ENCODE data around the gene ARHGAP31. TPM values are rescaled to one million over a fixed set of nuclear protein-coding genes. Genes with fewer than 3 reads are reported as not detected.
"Not testable (repeated sequence)": the region's sequence is repeated elsewhere in the genome, so short reads cannot be mapped to it uniquely, and the experiment has no call there.

ARHGAP31 gene
- total RNA-seq, 1 donor from 2014 or later = 114 TPM

- TF ChIP-seq, protein P1, sequence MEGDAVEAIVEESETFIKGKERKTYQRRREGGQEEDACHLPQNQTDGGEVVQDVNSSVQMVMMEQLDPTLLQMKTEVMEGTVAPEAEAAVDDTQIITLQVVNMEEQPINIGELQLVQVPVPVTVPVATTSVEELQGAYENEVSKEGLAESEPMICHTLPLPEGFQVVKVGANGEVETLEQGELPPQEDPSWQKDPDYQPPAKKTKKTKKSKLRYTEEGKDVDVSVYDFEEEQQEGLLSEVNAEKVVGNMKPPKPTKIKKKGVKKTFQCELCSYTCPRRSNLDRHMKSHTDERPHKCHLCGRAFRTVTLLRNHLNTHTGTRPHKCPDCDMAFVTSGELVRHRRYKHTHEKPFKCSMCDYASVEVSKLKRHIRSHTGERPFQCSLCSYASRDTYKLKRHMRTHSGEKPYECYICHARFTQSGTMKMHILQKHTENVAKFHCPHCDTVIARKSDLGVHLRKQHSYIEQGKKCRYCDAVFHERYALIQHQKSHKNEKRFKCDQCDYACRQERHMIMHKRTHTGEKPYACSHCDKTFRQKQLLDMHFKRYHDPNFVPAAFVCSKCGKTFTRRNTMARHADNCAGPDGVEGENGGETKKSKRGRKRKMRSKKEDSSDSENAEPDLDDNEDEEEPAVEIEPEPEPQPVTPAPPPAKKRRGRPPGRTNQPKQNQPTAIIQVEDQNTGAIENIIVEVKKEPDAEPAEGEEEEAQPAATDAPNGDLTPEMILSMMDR (IDR thresholded peaks at IDR 0.05; ENCODE audit: unreplicated experiment) = no peak
- H3K4me1 Mint-ChIP-seq (ENCODE audit: unreplicated experiment) = peaks cover 5% of the 10 kb centered on the region
- H3K4me3 Mint-ChIP-seq (ENCODE audit: unreplicated experiment) = no peak overlapping the region
- H3K27me3 Mint-ChIP-seq (ENCODE audit: unreplicated experiment) = no peaks in the 10 kb centered on the region
- no peaks in the 10 kb centered on the region for H3K9me3 Mint-ChIP-seq (ENCODE audit: unreplicated experiment)
- DNase-seq (ENCODE audit: low spot score) = no peak
- H3K36me3 Mint-ChIP-seq (ENCODE audit: low read depth, unreplicated experiment) = no peaks in the 10 kb centered on the region
- peak overlapping the region; percentile 44 for H3K27ac Mint-ChIP-seq (ENCODE audit: unreplicated experiment)
Measured at GRCh38 chr3:119257654-119258410, 36.4 kb upstream of the ARHGAP31 start.

DNA sequence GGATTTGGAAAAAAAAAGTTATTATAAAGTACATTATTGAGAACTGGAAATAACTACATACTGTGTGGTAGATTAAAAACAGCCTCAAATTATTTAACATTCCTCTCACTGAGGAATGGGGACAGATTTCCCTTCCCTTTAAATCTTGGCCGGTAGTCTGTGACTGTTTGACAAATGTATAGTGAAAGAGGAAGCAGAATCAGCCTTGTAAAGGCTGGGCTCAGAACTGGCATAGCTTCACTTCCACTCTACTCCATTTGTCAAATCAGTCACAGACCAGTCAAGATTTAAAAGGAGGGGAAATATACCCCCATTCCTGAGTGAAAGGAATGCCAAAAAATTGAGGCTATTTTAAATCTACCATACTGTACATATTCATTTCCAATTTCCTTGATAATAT, 35.3 kb upstream of the ARHGAP31 start:
- no peak overlapping the region for H3K4me3 Mint-ChIP-seq (ENCODE audit: unreplicated experiment)
- H3K36me3 Mint-ChIP-seq (ENCODE audit: low read depth, unreplicated experiment) = no peaks in the 10 kb centered on the region
- H3K27me3 Mint-ChIP-seq (ENCODE audit: unreplicated experiment) = peaks cover under 1% of the 10 kb centered on the region
- DNase-seq (ENCODE audit: low spot score) = no peak
- no peak overlapping the region for H3K27ac Mint-ChIP-seq (ENCODE audit: unreplicated experiment)
- H3K4me1 Mint-ChIP-seq (ENCODE audit: unreplicated experiment) = peaks cover 5% of the 10 kb centered on the region
- H3K9me3 Mint-ChIP-seq (ENCODE audit: unreplicated experiment) = no peaks in the 10 kb centered on the region
- TF ChIP-seq, protein P1 (IDR thresholded peaks at IDR 0.05; ENCODE audit: unreplicated experiment) = no peak

DNA sequence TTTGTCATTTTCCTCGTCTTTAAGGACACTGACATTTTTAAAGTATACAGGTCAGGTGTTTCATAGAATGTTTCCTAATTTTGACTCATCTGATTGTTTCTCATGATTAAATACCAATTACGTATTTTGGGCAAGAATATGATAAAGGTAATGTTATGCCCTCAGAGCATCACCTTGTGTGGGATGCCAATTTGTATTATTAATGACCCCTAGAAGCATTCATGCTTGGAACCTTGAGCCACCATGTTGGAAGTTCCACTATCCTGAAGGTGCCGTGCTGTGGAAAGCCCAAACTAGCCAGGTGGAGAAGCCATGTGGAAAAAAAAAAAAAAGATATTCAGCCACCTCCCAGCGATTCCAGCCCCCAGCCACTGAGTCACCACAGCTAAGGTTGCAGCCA, 34.4 kb upstream of the ARHGAP31 start:
- Mint-ChIP-seq H3K36me3 (ENCODE audit: low read depth, unreplicated experiment) (no peaks in the 10 kb centered on the region), H3K9me3 (ENCODE audit: unreplicated experiment) (no peaks in the 10 kb centered on the region), H3K4me1 (ENCODE audit: unreplicated experiment) (peaks cover 5% of the 10 kb centered on the region), H3K4me3 (ENCODE audit: unreplicated experiment) (no peak overlapping the region), H3K27ac (ENCODE audit: unreplicated experiment) (no peak overlapping the region), H3K27me3 (ENCODE audit: unreplicated experiment) (peaks cover 2% of the 10 kb centered on the region)
- TF ChIP-seq, protein P1 (IDR thresholded peaks at IDR 0.05; ENCODE audit: unreplicated experiment) = no peak
- no peak for DNase-seq (ENCODE audit: low spot score)

DNA sequence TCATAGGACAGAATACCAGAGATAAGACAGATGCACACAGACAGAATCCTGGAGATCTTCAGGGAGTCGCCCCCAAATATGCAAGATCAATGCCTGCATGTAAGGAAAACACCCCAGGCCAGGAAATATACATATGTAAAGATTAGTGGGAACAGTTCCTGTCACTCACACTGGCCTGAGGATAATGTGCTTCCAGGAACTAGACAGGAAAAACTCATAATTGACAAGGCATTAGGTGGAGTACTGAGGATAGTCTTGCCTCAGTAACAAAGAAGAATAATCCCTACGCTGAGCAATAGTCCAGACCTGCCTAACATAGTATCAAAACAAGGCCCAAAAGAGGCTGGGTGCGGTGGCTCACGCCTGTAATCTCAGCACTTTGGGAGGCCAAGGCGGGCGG, 33.1 kb upstream of the ARHGAP31 start:
- peaks cover 2% of the 10 kb centered on the region for H3K27me3 Mint-ChIP-seq (ENCODE audit: unreplicated experiment)
- DNase-seq (ENCODE audit: low spot score) = no peak
- no peak overlapping the region for H3K27ac Mint-ChIP-seq (ENCODE audit: unreplicated experiment)
- H3K9me3 Mint-ChIP-seq (ENCODE audit: unreplicated experiment) = no peaks in the 10 kb centered on the region
- peaks cover 5% of the 10 kb centered on the region for H3K4me1 Mint-ChIP-seq (ENCODE audit: unreplicated experiment)
- H3K36me3 Mint-ChIP-seq (ENCODE audit: low read depth, unreplicated experiment) = no peaks in the 10 kb centered on the region
- no peak overlapping the region for H3K4me3 Mint-ChIP-seq (ENCODE audit: unreplicated experiment)
- TF ChIP-seq, protein P1 (IDR thresholded peaks at IDR 0.05; ENCODE audit: unreplicated experiment) = no peak

DNA sequence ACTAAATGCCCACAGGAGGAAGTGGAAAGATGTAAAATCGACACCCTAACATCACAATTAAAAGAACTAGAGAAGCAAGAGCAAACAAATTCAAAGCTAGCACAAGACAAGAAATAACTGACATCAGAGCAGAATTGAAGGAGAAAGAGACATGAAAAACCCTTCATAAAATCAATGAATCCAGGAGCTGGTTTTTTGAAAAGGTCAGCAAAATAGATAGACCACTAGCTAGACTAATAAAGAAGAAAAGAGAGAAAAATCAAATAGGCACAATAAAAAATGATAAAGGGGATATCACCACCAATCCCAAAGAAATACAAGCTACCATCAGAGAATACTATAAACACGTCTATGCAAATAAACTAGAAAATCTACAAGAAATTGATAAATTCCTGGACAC, 24.0 kb upstream of the ARHGAP31 start:
- not testable (repeated sequence) for H3K36me3 Mint-ChIP-seq (ENCODE audit: low read depth, unreplicated experiment); H3K9me3 Mint-ChIP-seq (ENCODE audit: unreplicated experiment); H3K4me1 Mint-ChIP-seq (ENCODE audit: unreplicated experiment); H3K27ac Mint-ChIP-seq (ENCODE audit: unreplicated experiment); DNase-seq (ENCODE audit: low spot score); H3K4me3 Mint-ChIP-seq (ENCODE audit: unreplicated experiment); H3K27me3 Mint-ChIP-seq (ENCODE audit: unreplicated experiment)

Measured in endothelial cell (in vitro differentiated cells).